Pancreas (tissue), 10 donors: ENCODE data around the gene VMP1. TPM values are rescaled to one million over a fixed set of nuclear protein-coding genes. Genes with fewer than 3 reads are reported as not detected.
A peak's percentile ranks its signal among the peaks of the same experiment; 100 is the strongest.

Experiments used
- ATAC-seq, 4 donors: fragments of 200-7000 bp; cut with Tn5 transposase; one replicate each; pipeline versions ENCODE4 v1.8.0 to v1.9.1; 2020; ENCODE audit warnings: mild to moderate bottlenecking in 4 of 4, moderate library complexity in 4 of 4
- DNase-seq, 6 donors: peaks; one replicate each; pipeline ENCODE4 v3.0.0-alpha.2; 2020
- FAIRE-seq: peaks from 2 replicates; lab custom pipeline; 2012; peaks lifted over from hg19 to GRCh38; lab: Jason Lieb, UNC
- H3K27ac ChIP-seq, 4 donors: fragments of 200-600 bp; sonication (generic); 1 replicate in 3 of 4; 2 replicates in 1 of 4; pipeline versions ENCODE4 v1.5.0 to v1.8.0; 2020
- H3K27me3 ChIP-seq, 4 donors: fragments of 200-600 bp; one replicate each; pipeline ENCODE4 v1.8.0; 2021
- H3K36me3 ChIP-seq, 3 donors: fragments of 200-600 bp; sonication (generic) in 1 of 3; one replicate each; pipeline versions ENCODE4 v1.5.0 to v1.8.0; 2020 to 2021
- H3K4me1 ChIP-seq, 3 donors: fragments of 200-600 bp; one replicate each; pipeline ENCODE4 v1.8.0; 2021
- H3K4me3 ChIP-seq, 4 donors: fragments of 200-600 bp; sonication (generic) in 2 of 4; one replicate each; pipeline versions ENCODE4 v1.5.0 to v1.8.0; 2020 to 2021
- H3K9me3 ChIP-seq, 4 donors: fragments of 200-600 bp; one replicate each; pipeline ENCODE4 v1.8.0; 2021
- WGBS, 2 donors: extraction: QIAGEN DNeasy Blood & Tissue Kit; methylation state at CpG; one replicate each; pipeline ENCODE4 v1.1.7; 2013; 5-methylcytosine and 5-hydroxymethylcytosine counted together
- intact Hi-C, 3 donors: fragments of 100-400 bp; cut with DNase I; formaldehyde crosslinking; loops; one replicate each; pipeline versions ENCODE4 v1.11.1 to v1.14.2; 2022
- polyA plus RNA-seq, 2 donors: library from polyadenylated mRNA; stranded (reverse); fragments of 200-250 nt; gene quantifications; one replicate each; pipeline ENCODE4 v1.2.3, GENCODE V29; 2013
- total RNA-seq, 6 donors: library from RNA; stranded (reverse); fragmentation: NEBNext Ultra II Directional in 4 of 6; extraction: Animal tissue kit (Norgen Biotek cat#: 25700) in 4 of 6; gene quantifications; one replicate each; pipeline versions ENCODE4 v1.2.1 to v1.2.4, GENCODE V29; 2021 to 2023
- TF ChIP-seq, protein P1 (sequence below), 4 donors: fragments of 200-600 bp; sonication (generic) in 3 of 4; IDR thresholded peaks; one replicate each; pipeline versions ENCODE4 v1.5.0 to v1.8.0; 2021; ENCODE audit warnings: antibody characterized with exemption in 4 of 4
- donor health status: healthy with polysubstance abuse.
- donor health status: DM: no; HTN: no; CAD: no; lungs with moderate emphysema.
- donor health status: DM: no; HTN: no; CAD: no.
- donor health status: control.
- donor health status: control.
- donor health status: Bipolar disorder and iron deficiency.
- donor health status: DM: yes; HTN: yes; CAD: no.
- donor health status: DM: no; HTN: no; CAD: no.
- donor health status: DM: no; HTN: no; CAD: no.
- donor health status: DM: yes; HTN: yes; CAD: no.

The VMP1 gene
- total and polyA plus RNA-seq, 8 donors: 55.5 to 177 (median 91.8) TPM

DNA sequence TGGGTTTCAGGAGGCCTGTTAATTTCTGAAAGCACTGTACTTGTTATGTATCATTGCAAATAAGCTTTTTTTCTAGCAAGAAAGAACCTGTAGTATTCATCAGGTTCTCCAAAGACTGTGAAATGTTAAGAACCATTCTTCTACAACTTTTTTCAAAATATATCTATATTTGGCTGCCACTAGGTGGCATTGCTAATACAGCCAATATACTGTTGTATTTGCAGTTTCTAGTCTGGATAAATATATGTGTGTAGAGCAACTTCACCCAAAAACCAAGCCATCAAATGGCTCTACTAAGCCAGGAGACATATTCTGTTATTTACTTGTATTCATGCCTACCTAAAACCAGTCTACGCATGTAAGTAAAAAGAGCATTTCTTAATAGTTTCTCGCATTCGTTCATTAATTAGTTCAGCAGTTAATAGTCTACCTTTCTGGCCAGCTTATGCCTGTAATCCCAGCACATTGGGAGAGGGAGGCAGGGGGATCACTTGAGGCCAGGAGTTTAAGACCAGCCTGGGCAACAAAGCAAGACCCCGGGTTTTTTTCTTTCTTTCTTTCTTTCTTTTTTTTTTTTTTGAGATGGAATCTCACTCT, 39.5 kb downstream of the VMP1 start:
- intact Hi-C loops: loop anchor here in 1 of 3 donors (10.0 kb wide), 1 partner anchor 118 kb away; no protein-coding TSS in a partner anchor
- no peaks in the 10 kb centered on the region for H3K9me3 ChIP-seq
- peaks cover 0 to 2% (median 0%) of the 10 kb centered on the region in 3 donors for H3K36me3 ChIP-seq
- H3K27me3 ChIP-seq: no peaks in the 10 kb centered on the region
- TF ChIP-seq, protein P1, sequence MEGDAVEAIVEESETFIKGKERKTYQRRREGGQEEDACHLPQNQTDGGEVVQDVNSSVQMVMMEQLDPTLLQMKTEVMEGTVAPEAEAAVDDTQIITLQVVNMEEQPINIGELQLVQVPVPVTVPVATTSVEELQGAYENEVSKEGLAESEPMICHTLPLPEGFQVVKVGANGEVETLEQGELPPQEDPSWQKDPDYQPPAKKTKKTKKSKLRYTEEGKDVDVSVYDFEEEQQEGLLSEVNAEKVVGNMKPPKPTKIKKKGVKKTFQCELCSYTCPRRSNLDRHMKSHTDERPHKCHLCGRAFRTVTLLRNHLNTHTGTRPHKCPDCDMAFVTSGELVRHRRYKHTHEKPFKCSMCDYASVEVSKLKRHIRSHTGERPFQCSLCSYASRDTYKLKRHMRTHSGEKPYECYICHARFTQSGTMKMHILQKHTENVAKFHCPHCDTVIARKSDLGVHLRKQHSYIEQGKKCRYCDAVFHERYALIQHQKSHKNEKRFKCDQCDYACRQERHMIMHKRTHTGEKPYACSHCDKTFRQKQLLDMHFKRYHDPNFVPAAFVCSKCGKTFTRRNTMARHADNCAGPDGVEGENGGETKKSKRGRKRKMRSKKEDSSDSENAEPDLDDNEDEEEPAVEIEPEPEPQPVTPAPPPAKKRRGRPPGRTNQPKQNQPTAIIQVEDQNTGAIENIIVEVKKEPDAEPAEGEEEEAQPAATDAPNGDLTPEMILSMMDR (IDR thresholded peaks at IDR 0.05): peak; percentile 19 to 48 (median 42)
- no peak overlapping the region for H3K27ac ChIP-seq
- ATAC-seq (peak; percentile 53 to 89 (median 80)), DNase-seq (no peak), FAIRE-seq (no peak)
- 87 to 88% methylated on average over 4 of the region's 4 CpGs for WGBS, 2 donors
- no peak overlapping the region for H3K4me3 ChIP-seq
- no peaks in the 10 kb centered on the region for H3K4me1 ChIP-seq

DNA sequence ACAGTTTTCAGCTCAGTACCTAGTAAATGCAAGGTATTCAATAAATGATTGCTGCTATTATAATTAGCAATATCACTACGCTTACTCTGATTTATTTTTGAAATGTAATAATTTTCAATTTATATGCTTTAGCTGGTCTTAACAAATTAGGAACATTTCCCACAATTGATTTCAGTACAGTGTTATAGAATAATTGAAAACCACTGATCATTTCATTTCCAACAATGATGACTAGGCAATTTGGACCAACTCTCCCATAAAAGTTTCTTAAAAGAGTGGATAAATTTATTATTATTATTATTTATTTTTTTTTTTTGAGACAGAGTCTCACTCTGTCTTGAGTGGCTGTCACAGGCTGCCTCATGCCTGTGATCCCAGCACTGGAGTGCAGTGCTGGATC, 41.1 kb downstream of the VMP1 start:
- 97 to 100% methylated on average over 1 of the region's 1 CpG for WGBS, 2 donors
- peaks cover 0 to 7% (median 1%) of the 10 kb centered on the region in 3 donors for H3K4me1 ChIP-seq
- H3K27ac ChIP-seq: no peak overlapping the region
- H3K9me3 ChIP-seq: no peaks in the 10 kb centered on the region
- intact Hi-C loops: loop anchor here in 1 of 3 donors (10.0 kb wide), 1 partner anchor 116 kb away; no protein-coding TSS in a partner anchor
- ATAC-seq: no peak
- FAIRE-seq: no peak
- peaks cover 0 to 2% (median 0%) of the 10 kb centered on the region in 3 donors for H3K36me3 ChIP-seq
- no peaks in the 10 kb centered on the region for H3K27me3 ChIP-seq
- DNase-seq: no peak
- no peak overlapping the region for H3K4me3 ChIP-seq
- TF ChIP-seq, protein P1 (IDR thresholded peaks at IDR 0.05): no peak

DNA sequence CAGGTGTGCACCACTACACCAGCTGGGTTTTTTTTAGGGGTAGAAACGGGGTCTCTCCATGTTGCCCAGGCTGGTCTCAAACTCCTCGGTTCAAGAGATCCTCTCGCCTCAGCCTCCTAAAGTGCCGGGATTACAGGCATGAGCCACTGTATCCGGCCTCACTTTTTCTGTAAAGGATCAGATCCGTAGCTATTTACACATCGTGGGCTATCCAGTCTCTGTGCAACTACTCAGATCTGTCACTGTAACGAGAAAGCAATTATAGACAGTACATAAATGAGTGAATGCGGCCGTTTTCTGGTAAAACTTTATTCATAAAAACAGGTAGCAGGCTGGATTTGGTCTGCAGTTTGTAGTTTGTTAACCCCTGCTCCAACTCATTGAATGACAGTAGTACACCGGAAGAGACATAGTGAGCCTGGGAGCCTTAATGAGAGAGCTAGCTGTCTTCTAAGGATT, 44.5 kb downstream of the VMP1 start:
- DNase-seq: no peak
- Histone ChIP-seq H3K4me1 (peaks cover 4 to 39% (median 22%) of the 10 kb centered on the region in 3 donors), H3K36me3 (no peaks in the 10 kb centered on the region), H3K9me3 (no peaks in the 10 kb centered on the region), H3K27ac (no peak overlapping the region), H3K4me3 (no peak overlapping the region), H3K27me3 (no peaks in the 10 kb centered on the region)
- 88 to 89% methylated on average over 11 of the region's 11 CpGs for WGBS, 2 donors
- no peak for FAIRE-seq
- intact Hi-C loops: loop anchor here in 1 of 3 donors (5.0 kb wide), 1 partner anchor 110 kb away; no protein-coding TSS in a partner anchor
- no peak for ATAC-seq
- TF ChIP-seq, protein P1 (IDR thresholded peaks at IDR 0.05): no peak

DNA sequence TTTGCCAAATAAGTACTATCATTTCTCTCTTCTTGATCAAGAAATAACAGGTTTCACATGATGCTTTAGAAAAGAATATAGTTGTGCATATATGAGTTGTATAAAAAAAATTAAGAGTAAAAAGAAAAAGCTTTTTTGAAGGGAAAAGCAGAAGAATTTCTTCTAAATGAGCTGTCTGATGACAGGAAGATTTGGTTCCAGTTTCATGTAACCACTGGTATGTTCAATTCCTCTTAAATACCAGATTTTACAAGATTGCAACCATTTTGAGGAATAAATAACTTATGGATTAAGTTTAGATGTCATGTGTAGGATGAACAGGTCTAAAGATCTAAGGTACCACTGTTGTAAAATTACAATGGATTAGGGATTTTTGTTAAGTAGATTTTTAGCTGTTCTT, 45.0 kb downstream of the VMP1 start:
- Histone ChIP-seq H3K36me3 (no peaks in the 10 kb centered on the region), H3K4me1 (peaks cover 4 to 41% (median 22%) of the 10 kb centered on the region in 3 donors), H3K27ac (no peak overlapping the region), H3K27me3 (no peaks in the 10 kb centered on the region), H3K4me3 (no peak overlapping the region), H3K9me3 (no peaks in the 10 kb centered on the region)
- ATAC-seq (no peak), DNase-seq (no peak), FAIRE-seq (no peak)
- TF ChIP-seq, protein P1 (IDR thresholded peaks at IDR 0.05): no peak
- intact Hi-C loops: loop anchor here in 1 of 3 donors (5.0 kb wide), 1 partner anchor 110 kb away; no protein-coding TSS in a partner anchor

DNA sequence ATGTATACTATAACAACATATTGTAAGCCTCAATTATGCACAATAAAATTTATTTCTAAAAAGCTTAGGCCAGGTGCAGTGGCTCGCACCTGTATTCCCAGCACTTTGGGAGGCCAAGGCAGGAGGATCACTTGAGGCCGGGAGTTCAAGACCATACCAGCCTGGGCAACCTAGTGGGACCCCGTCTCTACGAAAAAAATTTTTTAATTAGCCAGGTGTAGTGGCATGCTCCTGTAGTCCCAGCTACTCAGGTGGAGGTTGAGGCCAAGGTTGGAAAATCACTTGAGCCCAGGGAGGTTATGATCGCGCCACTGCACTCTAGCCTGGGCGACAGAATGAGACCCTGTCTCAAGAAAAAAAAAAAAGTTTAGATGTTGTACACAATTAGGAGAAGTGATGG, 45.5 kb downstream of the VMP1 start:
- intact Hi-C loops: loop anchor here in 1 of 3 donors (5.0 kb wide), 1 partner anchor 109 kb away; no protein-coding TSS in a partner anchor
- no peak for ATAC-seq
- 79 to 80% methylated on average over 7 of the region's 7 CpGs for WGBS, 2 donors
- no peak for DNase-seq
- Histone ChIP-seq H3K27me3 (no peaks in the 10 kb centered on the region), H3K4me1 (peaks cover 4 to 41% (median 22%) of the 10 kb centered on the region in 3 donors), H3K36me3 (no peaks in the 10 kb centered on the region), H3K4me3 (no peak overlapping the region), H3K27ac (peak overlapping the region in 1 of 4 donors; percentile 79), H3K9me3 (no peaks in the 10 kb centered on the region)
- TF ChIP-seq, protein P1 (IDR thresholded peaks at IDR 0.05): no peak
- no peak for FAIRE-seq
